ENCODE measurements around the gene LNP1.
"Not testable (repeated sequence)": the region's sequence is repeated elsewhere in the genome, so short reads cannot be mapped to it uniquely, and the experiment has no call there.

Gene LNP1

GRCh38 chr3:100400780-100401673 is at the start of gene LNP1, which contains the start of gene TOMM70:
Gene LNP1, plus strand, starts transcription at chr3:100401539. Its CDS starts 28,191 bp downstream, at chr3:100429730.
Gene TOMM70, minus strand, starts transcription at chr3:100401089. Its CDS starts 140 bp downstream, at chr3:100400949.
- peak; percentile 98 for DNase-seq

- DNase-seq: not testable (repeated sequence)
These were observed 49.6 kb upstream of the LNP1 start for GRCh38 chr3:100351770-100352169.

GRCh38 chr3:100352296-100353231 is 48.8 kb upstream of the LNP1 start:
- no peak for DNase-seq

- peak; percentile 65 for DNase-seq
These were observed 46.5 kb upstream of the LNP1 start for GRCh38 chr3:100354850-100355249.

- no peak for DNase-seq
These were observed 42.9 kb upstream of the LNP1 start for GRCh38 chr3:100358413-100358812.

GRCh38 chr3:100359035-100359434 is 42.3 kb upstream of the LNP1 start:
- no peak for DNase-seq

GRCh38 chr3:100360757-100361496 is 40.4 kb upstream of the LNP1 start:
- DNase-seq: no peak

GRCh38 chr3:100361897-100362296 is 39.4 kb upstream of the LNP1 start:
- DNase-seq: no peak

GRCh38 chr3:100364421-100364820 is 36.9 kb upstream of the LNP1 start:
- no peak for DNase-seq

- no peak for DNase-seq
These were observed 34.9 kb upstream of the LNP1 start for GRCh38 chr3:100366424-100366823.

GRCh38 chr3:100368441-100368840 is 32.9 kb upstream of the LNP1 start:
- no peak for DNase-seq

GRCh38 chr3:100370756-100371155 is 30.6 kb upstream of the LNP1 start:
- DNase-seq: no peak

- DNase-seq: no peak
These were observed 26.8 kb upstream of the LNP1 start for GRCh38 chr3:100374521-100374920.

- DNase-seq: no peak
These were observed 25.0 kb upstream of the LNP1 start for GRCh38 chr3:100376301-100376700.

- DNase-seq: no peak
These were observed 16.4 kb upstream of the LNP1 start for GRCh38 chr3:100384733-100385525.

GRCh38 chr3:100386437-100387074 is 14.8 kb upstream of the LNP1 start:
- DNase-seq: no peak

GRCh38 chr3:100389025-100389424 is 12.3 kb upstream of the LNP1 start:
- no peak for DNase-seq

GRCh38 chr3:100395679-100396431 is 5.5 kb upstream of the LNP1 start:
- no peak for DNase-seq

- no peak for DNase-seq
These were observed 4.4 kb upstream of the LNP1 start for GRCh38 chr3:100396967-100397366.

GRCh38 chr3:100399341-100400071 is 1.8 kb upstream of the LNP1 start:
- no peak for DNase-seq

All from DMS 273 treated with DMSO at 0.1 percent for 48 hours (cell line).